HepG2 (cell line): Measurements from ENCODE around the gene PEMT. TPM values are rescaled to one million over a fixed set of nuclear protein-coding genes. Genes with fewer than 3 reads are reported as not detected.
A peak's percentile ranks its signal among the peaks of the same experiment; 100 is the strongest.

Source experiments
- ATM ChIP-seq: fragments of 450-650 bp; IDR thresholded peaks from 2 replicates; pipeline ENCODE4 v1.7.1; 2017; ENCODE audit warnings: mild to moderate bottlenecking, borderline replicate concordance
- BCL6 ChIP-seq: IDR thresholded peaks from 2 replicates; pipeline ENCODE4 v1.6.1; 2016; ENCODE audit warnings: missing genetic modification reagents, missing compliant biosample characterization
- BCLAF1 ChIP-seq: fragments of 450-650 bp; IDR thresholded peaks from 2 replicates; pipeline ENCODE4 v1.6.1; 2017; ENCODE audit warnings: mild to moderate bottlenecking
- BHLHE40 ChIP-seq: IDR thresholded peaks from 2 replicates; pipeline ENCODE4 v1.6.1; 2011; ENCODE audit warnings: low read length, improper control_type of control experiment
- BORCS8-MEF2B ChIP-seq: sonication (generic); formaldehyde crosslinking; IDR thresholded peaks from 2 replicates; pipeline ENCODE4 v1.8.0; 2022; ENCODE audit warnings: mild to moderate bottlenecking, missing genetic modification reagents
- CSRNP1 ChIP-seq: sonication (generic); formaldehyde crosslinking; IDR thresholded peaks from 2 replicates; pipeline ENCODE4 v1.8.1; 2023; ENCODE audit warnings: mild to moderate bottlenecking, missing genetic modification reagents
- E2F1 ChIP-seq: sonication (generic); formaldehyde crosslinking; IDR thresholded peaks from 2 replicates; pipeline ENCODE4 v1.5.0; 2020; ENCODE audit warnings: missing genetic modification reagents
- FOXC1 ChIP-seq: sonication (generic); formaldehyde crosslinking; IDR thresholded peaks from 2 replicates; pipeline ENCODE4 v1.8.0; 2022; ENCODE audit warnings: mild to moderate bottlenecking, missing genetic modification reagents, borderline replicate concordance
- FOXM1 ChIP-seq: sonication (generic); formaldehyde crosslinking; IDR thresholded peaks from 2 replicates; pipeline ENCODE4 v1.5.0; 2020; ENCODE audit warnings: missing genetic modification reagents
- GLI4 ChIP-seq: sonication (generic); formaldehyde crosslinking; IDR thresholded peaks from 2 replicates; pipeline ENCODE4 v1.5.1; 2020; ENCODE audit warnings: missing genetic modification reagents, mild to moderate bottlenecking, moderate library complexity, borderline replicate concordance
- GPN1 ChIP-seq: sonication (generic); formaldehyde crosslinking; IDR thresholded peaks from 2 replicates; pipeline ENCODE4 v1.5.1; 2020; ENCODE audit warnings: missing genetic modification reagents, borderline replicate concordance
- JUNB ChIP-seq: sonication (generic); formaldehyde crosslinking; IDR thresholded peaks from 2 replicates; pipeline ENCODE4 v1.8.0; 2022; ENCODE audit warnings: missing genetic modification reagents, mild to moderate bottlenecking, borderline replicate concordance
- LCORL ChIP-seq, 2 experiments: fragments of 450-650 bp in 1 of 2; sonication (generic) in 1 of 2; formaldehyde crosslinking in 1 of 2; IDR thresholded peaks; 2 replicates each; pipeline versions ENCODE4 v1.5.0 to v1.6.1; 2017 to 2020; ENCODE audit warnings: antibody characterized with exemption in 1 of 2, missing genetic modification reagents in 1 of 2
- PREB ChIP-seq: sonication (generic); formaldehyde crosslinking; IDR thresholded peaks from 2 replicates; pipeline ENCODE4 v1.4.0; 2020; ENCODE audit warnings: missing genetic modification reagents
- SALL2 ChIP-seq: sonication (generic); formaldehyde crosslinking; IDR thresholded peaks from 2 replicates; pipeline ENCODE4 v1.8.1; 2023; ENCODE audit warnings: mild to moderate bottlenecking, missing genetic modification reagents, inconsistent platforms
- TOPORS ChIP-seq: sonication (generic); formaldehyde crosslinking; IDR thresholded peaks from 2 replicates; pipeline ENCODE4 v1.8.0; 2023; ENCODE audit warnings: mild to moderate bottlenecking, missing genetic modification reagents
- TP53 ChIP-seq: sonication (generic); formaldehyde crosslinking; conservative IDR thresholded peaks from 2 replicates; pipeline ENCODE4 v1.4.0; 2020; ENCODE audit warnings: missing genetic modification reagents
- WIZ ChIP-seq: sonication (generic); formaldehyde crosslinking; IDR thresholded peaks from 2 replicates; pipeline ENCODE4 v1.5.1; 2020; ENCODE audit warnings: mild to moderate bottlenecking, missing genetic modification reagents
- ZBTB7A ChIP-seq: sonication (generic); formaldehyde crosslinking; IDR thresholded peaks from 2 replicates; pipeline ENCODE4 v1.8.0; 2022; ENCODE audit warnings: mild to moderate bottlenecking, missing genetic modification reagents
- ZFP1 ChIP-seq: IDR thresholded peaks from 2 replicates; pipeline ENCODE4 v1.6.1; 2016
- ZMYM3 ChIP-seq: sonication (generic); formaldehyde crosslinking; IDR thresholded peaks from 2 replicates; pipeline ENCODE4 v1.5.1; 2020; ENCODE audit warnings: mild to moderate bottlenecking, missing genetic modification reagents
- ZNF530 ChIP-seq: sonication (generic); formaldehyde crosslinking; IDR thresholded peaks from 2 replicates; pipeline ENCODE4 v1.5.0; 2020; ENCODE audit warnings: low read depth, mild to moderate bottlenecking, missing genetic modification reagents
- ZNF572 ChIP-seq: sonication (generic); formaldehyde crosslinking; IDR thresholded peaks from 2 replicates; pipeline ENCODE4 v1.5.1; 2020; ENCODE audit warnings: mild to moderate bottlenecking, missing genetic modification reagents
- ZNF761 ChIP-seq: sonication (generic); formaldehyde crosslinking; conservative IDR thresholded peaks from 2 replicates; pipeline ENCODE4 v1.4.0; 2020; ENCODE audit warnings: mild to moderate bottlenecking, missing genetic modification reagents
- ZNF777 ChIP-seq: sonication (generic); formaldehyde crosslinking; IDR thresholded peaks from 2 replicates; pipeline ENCODE4 v1.4.0; 2020; ENCODE audit warnings: missing genetic modification reagents
- polyA plus RNA-seq, 8 experiments: library from polyadenylated mRNA; depleted of rRNA in 3 of 8; stranded (reverse) in 7 of 8; unstranded in 1 of 8; fragments of >200 nt; fragmentation: Illumina TruSeq in 4 of 8; extraction: Trizol in 4 of 8; gene quantifications; 2 replicates each; pipeline versions ENCODE4 v1.2.1 to v1.2.3, GENCODE V29; 2011 to 2016; ENCODE audit warnings: low read depth in 4 of 8, missing spikeins in 1 of 8, mixed read lengths in 1 of 8; ENCODE audit not compliant: insufficient read depth in 1 of 8
- total RNA-seq, 5 experiments: library from RNA; depleted of rRNA; stranded (reverse); fragments of >200 nt; fragmentation: Illumina TruSeq; extraction: Trizol; gene quantifications; 2 replicates each; pipeline ENCODE4 v1.2.3, GENCODE V29; 2016; ENCODE audit warnings: low read depth in 1 of 5

PEMT gene
- total and polyA plus RNA-seq, 2 of the 13 experiments (the other 11 are each of a cell fraction or from before 2014, with no cell fraction given), result 31.7 to 43.6 TPM

- TF ChIP-seq CSRNP1, result peak; percentile 81; the same call in 1 of the 2 replicates
- TF ChIP-seq JUNB (CRISPR knock-in tag), result peak; percentile 34; the same call in 1 of the 2 replicates
- TF ChIP-seq ZBTB7A, result no peak
- TF ChIP-seq FOXM1, result no peak
- no peak for TF ChIP-seq ZNF530 (CRISPR knock-in tag)
- TF ChIP-seq BORCS8-MEF2B, result peak; percentile 91
- TF ChIP-seq PREB (CRISPR knock-in tag), result no peak
- peak; percentile 31; the same call in 1 of the 2 replicates for TF ChIP-seq BHLHE40
- TF ChIP-seq ZNF777 (CRISPR knock-in tag), result peak; percentile 42; the same call in 1 of the 2 replicates
- no peak for TF ChIP-seq ATM
- TF ChIP-seq ZNF761 (CRISPR knock-in tag), result peak; percentile 35; the same call in 1 of the 2 replicates
- TF ChIP-seq GPN1 (CRISPR knock-in tag), result 0 out of 2 replicates have a peak, but pooled peaks have one; percentile 42
- peak; percentile 47 for TF ChIP-seq BCL6 (CRISPR knock-in tag)
- TF ChIP-seq ZNF572, result no peak
- peak; percentile 55; the same call in 1 of the 2 replicates for TF ChIP-seq TOPORS (CRISPR knock-in tag)
- TF ChIP-seq TP53 (CRISPR knock-in tag), result 0 out of 2 replicates have a peak, but pooled peaks have one; percentile 50
- no peak for TF ChIP-seq FOXC1 (CRISPR knock-in tag)
- peak; percentile 62 for TF ChIP-seq ZMYM3
- no peak for TF ChIP-seq BCLAF1
- TF ChIP-seq SALL2, result peak; percentile 90
- no peak for TF ChIP-seq ZFP1 (CRISPR knock-in tag)
- peak; percentile 48; the same call in 1 of the 2 replicates for TF ChIP-seq GLI4 (CRISPR knock-in tag)
- TF ChIP-seq LCORL (IDR thresholded peaks at IDR 0.05), result no peak
- TF ChIP-seq LCORL (CRISPR knock-in tag; IDR thresholded peaks at IDR 0.05), result peak; percentile 42; the same call in 1 of the 2 replicates
- TF ChIP-seq WIZ (CRISPR knock-in tag), result peak; percentile 88
- no peak; the same call in 1 of the 2 replicates for TF ChIP-seq E2F1 (CRISPR knock-in tag)
Measured at GRCh38 chr17:17476865-17477467, 114.5 kb downstream of the PEMT start, which contains the start of gene MED9 (continued).
